Umbilical cord (tissue), 2 donors: ENCODE results near the gene ALDOB. TPM values are rescaled to one million over a fixed set of nuclear protein-coding genes. Genes with fewer than 3 reads are reported as not detected.

Source experiments
- DNase-seq: peaks from one replicate; pipeline ENCODE4 v3.0.0-alpha.2; 2015; ENCODE audit warnings: low spot score
- total RNA-seq: library from RNA; depleted of rRNA; stranded (reverse); fragments of >200 nt; gene quantifications from one replicate; pipeline ENCODE4 v1.2.3, GENCODE V29; 2014; ENCODE audit warnings: low replicate concordance; ENCODE audit not compliant: insufficient read depth

ALDOB gene
- total RNA-seq, 1 donor from 2014 or later, result 4.8 TPM

- no peak for DNase-seq
Measured at GRCh38 chr9:101427957-101428655, 7.5 kb downstream of the ALDOB start.

- DNase-seq, result no peak
Measured at GRCh38 chr9:101427358-101427757, 8.2 kb downstream of the ALDOB start.

GRCh38 chr9:101421653-101422065 is 13.9 kb downstream of the ALDOB start:
- DNase-seq, result no peak

- no peak for DNase-seq
Measured at GRCh38 chr9:101419863-101420262, 15.7 kb downstream of the ALDOB start.

GRCh38 chr9:101418518-101419430 is 16.8 kb downstream of the ALDOB start:
- DNase-seq, result no peak

- no peak for DNase-seq
Measured at GRCh38 chr9:101417977-101418376, 17.6 kb downstream of the ALDOB start.

GRCh38 chr9:101417389-101417788 is 18.2 kb downstream of the ALDOB start:
- no peak for DNase-seq

- DNase-seq, result no peak
Measured at GRCh38 chr9:101415578-101415977, 20.0 kb downstream of the ALDOB start.

- no peak for DNase-seq
Measured at GRCh38 chr9:101414839-101415238, 20.7 kb downstream of the ALDOB start.

GRCh38 chr9:101409079-101409477 is 26.5 kb downstream of the ALDOB start:
- DNase-seq, result no peak

GRCh38 chr9:101408374-101409078 is 27.0 kb downstream of the ALDOB start:
- no peak for DNase-seq

- no peak for DNase-seq
Measured at GRCh38 chr9:101403516-101404285, 31.9 kb downstream of the ALDOB start.

GRCh38 chr9:101400120-101400519 is 35.5 kb downstream of the ALDOB start:
- DNase-seq, result no peak

GRCh38 chr9:101399643-101399970 is 36.0 kb downstream of the ALDOB start:
- DNase-seq, result no peak

- no peak for DNase-seq
Measured at GRCh38 chr9:101398930-101399642, 36.5 kb downstream of the ALDOB start.

- peak; percentile 100 for DNase-seq
Measured at GRCh38 chr9:101398068-101398929, 37.3 kb downstream of the ALDOB start, which contains the start of the genes MRPL50 and ZNF189. MRPL50 (minus strand) TSS chr9:101398618; CDS start chr9:101398592, 26 bp downstream. ZNF189 (plus strand) TSS chr9:101398851; CDS start chr9:101399157, 306 bp downstream.

- DNase-seq, result no peak
Measured at GRCh38 chr9:101397746-101398067, 37.9 kb downstream of the ALDOB start.

- no peak for DNase-seq
Measured at GRCh38 chr9:101394687-101395086, 40.9 kb downstream of the ALDOB start.

GRCh38 chr9:101393135-101393534 is 42.4 kb downstream of the ALDOB start:
- DNase-seq, result no peak

GRCh38 chr9:101388507-101388993 is 47.0 kb downstream of the ALDOB start:
- no peak for DNase-seq
